SK-N-SH (cell line): ENCODE data around the gene ADPRS. TPM values are rescaled to one million over a fixed set of nuclear protein-coding genes. Genes with fewer than 3 reads are reported as not detected.

Experiments
- CTCF ChIA-PET: fragments of 300-600, 350-600 bp; formaldehyde crosslinking; extraction: SDS; loops from one replicate; lab custom pipeline; 2021; lab: Yijun Ruan, JAX
- POLR2A ChIA-PET: fragments of 350-600 bp; sonication (Branson Sonifier 250); formaldehyde crosslinking; extraction: SDS; loops from one replicate; lab custom pipeline; 2020; ENCODE audit warnings: antibody characterized with exemption, inconsistent platforms; lab: Yijun Ruan, JAX
- DNase-seq: peaks from one replicate; pipeline ENCODE4 v3.0.0; 2012
- H2AFZ ChIP-seq: fragments of 200-600 bp; sonication (generic); 2 replicates; pipeline ENCODE4 v1.8.1; 2016; ENCODE audit warnings: antibody characterized with exemption, mild to moderate bottlenecking, low read depth
- H3F3A ChIP-seq: fragments of 200-600 bp; sonication (generic); replicated peaks from 2 replicates; pipeline ENCODE3; 2016; ENCODE audit warnings: antibody characterized with exemption, mild to moderate bottlenecking; ENCODE audit not compliant: insufficient read depth
- H3K27ac ChIP-seq, 2 experiments: fragments of 200-500 bp in 1 of 2; fragments of 200-600 bp in 1 of 2; sonication (Bioruptor generic) in 1 of 2; sonication (generic), shearing (Covaris generic) in 1 of 2; 2 replicates each; pipeline versions ENCODE4 v1.5.1 to v1.6.1; 2014 to 2016; ENCODE audit warnings: low read depth in 2 of 2, inconsistent platforms in 1 of 2, low read length in 1 of 2, mild to moderate bottlenecking in 1 of 2, mixed read lengths in 1 of 2
- H3K27me3 ChIP-seq: fragments of 200-600 bp; sonication (generic), shearing (Covaris generic); 2 replicates; pipeline ENCODE4 v1.6.1; 2016; ENCODE audit warnings: mixed run types; ENCODE audit not compliant: insufficient read depth
- H3K36me3 ChIP-seq, 2 experiments: fragments of 200-500 bp in 1 of 2; fragments of 200-600 bp in 1 of 2; sonication (Bioruptor generic) in 1 of 2; sonication (generic) in 1 of 2; replicated peaks in 1 of 2; 2 replicates each; pipeline versions ENCODE3 to v1.5.1; 2014 to 2016; ENCODE audit warnings: low read length in 1 of 2, mild to moderate bottlenecking in 1 of 2; ENCODE audit not compliant: insufficient read depth in 2 of 2, control insufficient read depth in 1 of 2
- H3K4me1 ChIP-seq, 2 experiments: fragments of 200-500 bp in 1 of 2; fragments of 200-600 bp in 1 of 2; sonication (Bioruptor generic) in 1 of 2; sonication (generic), shearing (Covaris generic) in 1 of 2; 2 replicates each; pipeline versions ENCODE4 v1.5.1 to v1.6.1; 2014 to 2016; ENCODE audit warnings: low read depth in 1 of 2, low read length in 1 of 2, mixed run types in 1 of 2; ENCODE audit not compliant: insufficient read depth in 2 of 2, control insufficient read depth in 1 of 2
- H3K4me2 ChIP-seq: fragments of 200-600 bp; sonication (generic), shearing (Covaris generic); 2 replicates; pipeline ENCODE4 v1.6.1; 2017; ENCODE audit warnings: mixed run types
- H3K4me3 ChIP-seq, 2 experiments: fragments of 200-500 bp in 1 of 2; fragments of 200-600 bp in 1 of 2; sonication (Bioruptor generic) in 1 of 2; sonication (generic), shearing (Covaris generic) in 1 of 2; 2 replicates each; pipeline versions ENCODE4 v1.5.1 to v1.8.1; 2014 to 2016; ENCODE audit warnings: low read depth in 2 of 2, inconsistent platforms in 1 of 2, low read length in 1 of 2, mild to moderate bottlenecking in 1 of 2, mixed read lengths in 1 of 2, moderate library complexity in 1 of 2
- H3K79me2 ChIP-seq: fragments of 200-600 bp; sonication (generic); 2 replicates; pipeline ENCODE4 v1.8.1; 2017; ENCODE audit warnings: mild to moderate bottlenecking; ENCODE audit not compliant: insufficient read depth
- H3K9ac ChIP-seq: fragments of 200-600 bp; sonication (generic); 2 replicates; pipeline ENCODE4 v1.6.1; 2017; ENCODE audit warnings: mixed run types
- H3K9me2 ChIP-seq: fragments of 200-600 bp; sonication (generic); 2 replicates; pipeline ENCODE4 v1.6.1; 2017; ENCODE audit warnings: mixed run types
- H3K9me3 ChIP-seq: fragments of 200-600 bp; sonication (generic); 2 replicates; pipeline ENCODE4 v1.6.1; 2017; ENCODE audit warnings: mixed run types, mild to moderate bottlenecking, moderate library complexity
- H4K20me1 ChIP-seq: fragments of 200-600 bp; sonication (generic); 2 replicates; pipeline ENCODE4 v1.6.1; 2017; ENCODE audit warnings: mild to moderate bottlenecking, mixed run types; ENCODE audit not compliant: insufficient read depth
- CHD2 ChIP-seq: fragments of 150-350 bp; IDR thresholded peaks from 2 replicates; pipeline ENCODE4 v1.6.1; 2018; ENCODE audit warnings: low read length; ENCODE audit not compliant: partially characterized antibody
- ELF1 ChIP-seq: IDR thresholded peaks from 2 replicates; pipeline ENCODE4 v1.4.0; 2012
- EP300 ChIP-seq, 2 experiments: IDR thresholded peaks; 2 replicates each; pipeline versions ENCODE4 v1.4.0 to v1.6.1; 2012; ENCODE audit warnings: borderline replicate concordance in 1 of 2, low read depth in 1 of 2, low read length in 1 of 2
- GATA2 ChIP-seq: sonication (generic); formaldehyde crosslinking; IDR thresholded peaks from 2 replicates; pipeline ENCODE4 v1.5.0; 2020; ENCODE audit warnings: mild to moderate bottlenecking, missing genetic modification reagents
- MXI1 ChIP-seq: IDR thresholded peaks from 2 replicates; pipeline ENCODE4 v1.6.1; 2012; ENCODE audit warnings: mild to moderate bottlenecking, low read depth, low read length, improper control_type of control experiment
- NFIC ChIP-seq: IDR thresholded peaks from 2 replicates; pipeline ENCODE4 v1.4.0; 2012; ENCODE audit warnings: borderline replicate concordance
- RCOR1 ChIP-seq: fragments of 150-350 bp; IDR thresholded peaks from 2 replicates; pipeline ENCODE4 v1.6.1; 2017; ENCODE audit warnings: antibody characterized with exemption, low read length
- TAF1 ChIP-seq: IDR thresholded peaks from 2 replicates; pipeline ENCODE4 v1.6.1; 2012; ENCODE audit warnings: low read depth, mild to moderate bottlenecking, low read length, moderate library complexity, borderline replicate concordance
- TCF12 ChIP-seq: IDR thresholded peaks from 2 replicates; pipeline ENCODE4 v1.4.0; 2012
- TEAD4 ChIP-seq: IDR thresholded peaks from 2 replicates; pipeline ENCODE4 v1.4.0; 2012; ENCODE audit warnings: mild to moderate bottlenecking, borderline replicate concordance; ENCODE audit not compliant: insufficient read depth
- WGBS: methylation state at CpG from one replicate; pipeline ENCODE4 v1.1.6; 2017; ENCODE audit warnings: low lambda C conversion rate; 5-methylcytosine and 5-hydroxymethylcytosine counted together
- polyA plus RNA-seq, 3 experiments: library from polyadenylated mRNA; depleted of rRNA; stranded (reverse); fragments of >200 nt; gene quantifications; 2 replicates each; pipeline ENCODE4 v1.2.3, GENCODE V29; 2012
- TF ChIP-seq, protein P1 (sequence below): IDR thresholded peaks from 2 replicates; pipeline ENCODE4 v1.4.0; 2012; ENCODE audit warnings: low read depth
- TF ChIP-seq, protein P2 (sequence below): IDR thresholded peaks from 2 replicates; pipeline ENCODE4 v1.4.0; 2012; ENCODE audit warnings: low read depth, borderline replicate concordance
- TF ChIP-seq, protein P3 (sequence below): IDR thresholded peaks from 2 replicates; pipeline ENCODE4; 2012

The ADPRS gene
- polyA plus RNA-seq, 1 of the 3 experiments (the other 2 are of a cell fraction) = 54.2 TPM

DNA sequence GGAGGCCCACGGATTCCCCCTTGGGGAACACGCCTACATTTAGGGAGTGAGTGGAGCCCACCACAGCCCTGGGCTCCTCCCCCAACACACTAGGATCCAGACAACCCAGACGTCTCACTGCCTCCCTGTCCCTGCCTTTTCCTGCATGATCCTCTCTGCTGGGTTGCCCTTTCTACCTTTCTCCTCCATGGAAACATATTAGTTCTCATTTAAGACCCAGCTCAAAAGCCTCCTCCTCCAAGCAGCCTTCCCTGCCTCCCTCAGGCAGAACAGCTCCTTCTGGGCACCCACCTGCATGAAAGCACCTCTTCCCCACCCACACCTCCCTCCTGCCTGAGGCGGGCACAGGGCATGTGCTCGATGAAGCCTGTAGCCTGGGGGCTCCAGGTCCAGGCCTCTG is 25.7 kb downstream of the ADPRS start (continued):
- TF ChIP-seq, protein P1, sequence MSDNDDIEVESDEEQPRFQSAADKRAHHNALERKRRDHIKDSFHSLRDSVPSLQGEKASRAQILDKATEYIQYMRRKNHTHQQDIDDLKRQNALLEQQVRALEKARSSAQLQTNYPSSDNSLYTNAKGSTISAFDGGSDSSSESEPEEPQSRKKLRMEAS = no peak
- TF ChIP-seq CHD2 (no peak), GATA2 (no peak), TEAD4 (no peak)

DNA sequence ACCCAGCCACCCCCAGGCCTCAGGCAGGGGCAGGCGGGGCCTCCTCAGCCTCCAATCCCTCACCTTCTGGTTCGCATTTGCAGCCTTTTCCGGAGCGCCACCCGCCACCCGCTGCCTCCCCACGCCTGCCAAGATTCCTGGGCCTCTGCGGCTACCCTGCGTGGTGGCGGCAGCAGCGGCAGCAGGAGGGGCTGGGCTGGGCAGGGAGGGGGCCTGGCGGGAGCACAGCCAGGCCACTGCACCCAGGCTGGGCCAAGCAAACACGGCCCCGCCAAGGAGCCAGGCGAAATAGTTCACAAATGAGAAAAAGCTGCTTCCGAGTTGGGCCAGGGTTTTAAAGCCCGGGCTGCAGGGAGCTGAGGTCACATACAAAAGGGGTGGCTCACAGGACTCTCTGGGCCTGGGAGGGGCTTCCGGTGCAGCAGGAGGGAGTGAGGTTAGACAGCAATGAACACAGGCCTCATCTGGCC is 26.5 kb downstream of the ADPRS start:
- Histone ChIP-seq H3K4me3 (no peak overlapping the region), H3K9me3 (no peaks in the 10 kb centered on the region), H3K9ac (peak overlapping the region; percentile 67; the same call in 1 of the 2 replicates), H3K4me2 (peak overlapping the region; percentile 69), H2AFZ (peak overlapping the region; percentile 71), H3K27me3 (no peaks in the 10 kb centered on the region), H3K27ac (peak overlapping the region; percentile 54 to 59), H3K79me2 (no peaks in the 10 kb centered on the region), H3F3A (peaks cover 9% of the 10 kb centered on the region), H3K36me3 (no peaks in the 10 kb centered on the region), H3K4me1 (peaks cover 10 to 28% of the 10 kb centered on the region in 2 experiments; a peak in 2 of 4 replicates), H3K9me2 (no peaks in the 10 kb centered on the region), H4K20me1 (no peaks in the 10 kb centered on the region)
- 0 out of 2 replicates have a peak, but pooled peaks have one; percentile 32 for TF ChIP-seq TEAD4
- TF ChIP-seq TCF12 = peak; percentile 65; the same call in 1 of the 2 replicates
- TF ChIP-seq, protein P2, sequence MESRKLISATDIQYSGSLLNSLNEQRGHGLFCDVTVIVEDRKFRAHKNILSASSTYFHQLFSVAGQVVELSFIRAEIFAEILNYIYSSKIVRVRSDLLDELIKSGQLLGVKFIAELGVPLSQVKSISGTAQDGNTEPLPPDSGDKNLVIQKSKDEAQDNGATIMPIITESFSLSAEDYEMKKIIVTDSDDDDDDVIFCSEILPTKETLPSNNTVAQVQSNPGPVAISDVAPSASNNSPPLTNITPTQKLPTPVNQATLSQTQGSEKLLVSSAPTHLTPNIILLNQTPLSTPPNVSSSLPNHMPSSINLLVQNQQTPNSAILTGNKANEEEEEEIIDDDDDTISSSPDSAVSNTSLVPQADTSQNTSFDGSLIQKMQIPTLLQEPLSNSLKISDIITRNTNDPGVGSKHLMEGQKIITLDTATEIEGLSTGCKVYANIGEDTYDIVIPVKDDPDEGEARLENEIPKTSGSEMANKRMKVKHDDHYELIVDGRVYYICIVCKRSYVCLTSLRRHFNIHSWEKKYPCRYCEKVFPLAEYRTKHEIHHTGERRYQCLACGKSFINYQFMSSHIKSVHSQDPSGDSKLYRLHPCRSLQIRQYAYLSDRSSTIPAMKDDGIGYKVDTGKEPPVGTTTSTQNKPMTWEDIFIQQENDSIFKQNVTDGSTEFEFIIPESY = no peak
- TF ChIP-seq EP300 (IDR thresholded peaks at IDR 0.05; ENCODE audit: borderline replicate concordance in 1 of 2, low read depth in 1 of 2, low read length in 1 of 2) = peak in 1 of 2 experiments; percentile 26; a peak in 1 of 4 replicates
- TF ChIP-seq NFIC = peak; percentile 63; the same call in 1 of the 2 replicates
- TF ChIP-seq MXI1 = peak; percentile 69; the same call in 1 of the 2 replicates
- TF ChIP-seq TAF1 = 0 out of 2 replicates have a peak, but pooled peaks have one; percentile 50
- TF ChIP-seq ELF1 = no peak; the same call in 1 of the 2 replicates
- TF ChIP-seq, protein P3, sequence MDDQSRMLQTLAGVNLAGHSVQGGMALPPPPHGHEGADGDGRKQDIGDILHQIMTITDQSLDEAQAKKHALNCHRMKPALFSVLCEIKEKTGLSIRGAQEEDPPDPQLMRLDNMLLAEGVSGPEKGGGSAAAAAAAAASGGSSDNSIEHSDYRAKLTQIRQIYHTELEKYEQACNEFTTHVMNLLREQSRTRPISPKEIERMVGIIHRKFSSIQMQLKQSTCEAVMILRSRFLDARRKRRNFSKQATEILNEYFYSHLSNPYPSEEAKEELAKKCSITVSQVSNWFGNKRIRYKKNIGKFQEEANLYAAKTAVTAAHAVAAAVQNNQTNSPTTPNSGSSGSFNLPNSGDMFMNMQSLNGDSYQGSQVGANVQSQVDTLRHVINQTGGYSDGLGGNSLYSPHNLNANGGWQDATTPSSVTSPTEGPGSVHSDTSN = no peak
- TF ChIP-seq, protein P1 = peak; percentile 47
- TF ChIP-seq RCOR1 = 0 out of 2 replicates have a peak, but pooled peaks have one; percentile 16
- 20% methylated on average over 17 of the region's 18 CpGs for WGBS
- ChIA-PET POLR2A (interaction anchor here (0.5 to 2.4 kb wide), 5 partner anchors 18 to 151 kb away, joined by 3 to 7 read pairs (median 4); partner anchors contain the start of gene TRAPPC3), CTCF (interaction anchor here (1.1 to 32.6 kb wide), 8 partner anchors 9 to 73 kb away, joined by 3 to 700 read pairs (median 5); partner anchors contain the start of gene TRAPPC3)
- DNase-seq = peak; percentile 88
